Neural crest cell (in vitro differentiated cells): Measurements from ENCODE around the gene OR8I2. TPM values are rescaled to one million over a fixed set of nuclear protein-coding genes. Genes with fewer than 3 reads are reported as not detected.
"Not testable (repeated sequence)": the region's sequence is repeated elsewhere in the genome, so short reads cannot be mapped to it uniquely, and the experiment has no call there.

Experiments
- DNase-seq: peaks from one replicate; pipeline ENCODE4 v3.0.0; 2021; ENCODE audit warnings: low read depth, mixed read lengths, low spot score
- H3K27ac Mint-ChIP-seq: one replicate; pipeline ENCODE4 v1.8.0; 2021; ENCODE audit warnings: mild to moderate bottlenecking, mixed read lengths; ENCODE audit not compliant: unreplicated experiment
- H3K27me3 Mint-ChIP-seq: 2 replicates; pipeline ENCODE4 v1.8.0; 2021; ENCODE audit warnings: low read depth, mild to moderate bottlenecking, mixed read lengths
- H3K36me3 Mint-ChIP-seq: 2 replicates; pipeline ENCODE4 v1.8.0; 2021; ENCODE audit warnings: low read depth, mild to moderate bottlenecking, mixed read lengths
- H3K4me1 Mint-ChIP-seq: 2 replicates; pipeline ENCODE4 v1.8.0; 2021; ENCODE audit warnings: mixed read lengths
- H3K4me3 Mint-ChIP-seq: one replicate; pipeline ENCODE4 v1.8.0; 2021; ENCODE audit warnings: mild to moderate bottlenecking, mixed read lengths
- H3K9me3 Mint-ChIP-seq: 2 replicates; pipeline ENCODE4 v1.8.0; 2021; ENCODE audit warnings: mixed read lengths
- CTCF ChIP-seq: fragments of 200-600 bp; sonication (generic); conservative IDR thresholded peaks from 2 replicates; pipeline ENCODE4 v1.5.0; 2021; ENCODE audit warnings: antibody characterized with exemption, mild to moderate bottlenecking
- total RNA-seq: library from RNA; stranded (reverse); gene quantifications from 2 replicates; pipeline ENCODE4 v1.2.1, GENCODE V29; 2021

Gene OR8I2
- total RNA-seq, 1 donor from 2014 or later: not detected

- Mint-ChIP-seq H3K4me1 (no peaks in the 10 kb centered on the region), H3K36me3 (no peaks in the 10 kb centered on the region), H3K9me3 (no peaks in the 10 kb centered on the region), H3K4me3 (no peak overlapping the region), H3K27ac (no peak overlapping the region), H3K27me3 (no peaks in the 10 kb centered on the region)
- no peak for DNase-seq
- no peak for TF ChIP-seq CTCF
Measured at GRCh38 chr11:56066980-56067379, 26.1 kb upstream of the OR8I2 start.

- H3K9me3 Mint-ChIP-seq: no peaks in the 10 kb centered on the region
- no peaks in the 10 kb centered on the region for H3K27me3 Mint-ChIP-seq
- no peak overlapping the region for H3K4me3 Mint-ChIP-seq
- no peaks in the 10 kb centered on the region for H3K4me1 Mint-ChIP-seq
- DNase-seq: no peak
- no peaks in the 10 kb centered on the region for H3K36me3 Mint-ChIP-seq
- no peak overlapping the region for H3K27ac Mint-ChIP-seq
- TF ChIP-seq CTCF: no peak
Measured at GRCh38 chr11:56089697-56090096, 3.4 kb upstream of the OR8I2 start.

GRCh38 chr11:56103210-56103737, 10.2 kb downstream of the OR8I2 start, which contains the start of gene OR8H2:
OR8H2 (plus strand) TSS chr11:56103687; CDS start chr11:56105043, 1,356 bp downstream.
- TF ChIP-seq CTCF: no peak
- H3K4me3 Mint-ChIP-seq: no peak within 1 kb of the TSS
- H3K27ac Mint-ChIP-seq: no peak within 1 kb of the TSS
- DNase-seq: no peak
- H3K9me3 Mint-ChIP-seq: peaks cover 2% of the 10 kb centered on the region
- no peaks in the 10 kb centered on the region for H3K4me1 Mint-ChIP-seq
- no peaks in the 10 kb centered on the region for H3K36me3 Mint-ChIP-seq
- no peaks in the 10 kb centered on the region for H3K27me3 Mint-ChIP-seq

GRCh38 chr11:56122073-56122472, 29.0 kb downstream of the OR8I2 start, which contains the start of gene OR8H3:
OR8H3 (plus strand) TSS chr11:56122373; CDS start chr11:56122373, 0 bp downstream.
- Mint-ChIP-seq H3K9me3 (peaks cover 3% of the 10 kb centered on the region), H3K27ac (no peak within 1 kb of the TSS), H3K4me1 (no peaks in the 10 kb centered on the region), H3K36me3 (no peaks in the 10 kb centered on the region), H3K27me3 (no peaks in the 10 kb centered on the region), H3K4me3 (no peak within 1 kb of the TSS)
- TF ChIP-seq CTCF: no peak
- DNase-seq: no peak

- DNase-seq: no peak
- Mint-ChIP-seq H3K9me3 (no peaks in the 10 kb centered on the region), H3K27me3 (no peaks in the 10 kb centered on the region), H3K36me3 (no peaks in the 10 kb centered on the region), H3K4me1 (peaks cover 4% of the 10 kb centered on the region), H3K4me3 (no peak within 1 kb of the TSS), H3K27ac (no peak within 1 kb of the TSS)
- no peak for TF ChIP-seq CTCF
Measured at GRCh38 chr11:56140151-56140661, 47.1 kb downstream of the OR8I2 start, which contains the start of gene OR8J3. OR8J3 (minus strand) TSS chr11:56140201; CDS start chr11:56137718, 2,483 bp downstream.

GRCh38 chr11:56143681-56144080, 50.6 kb downstream of the OR8I2 start:
- H3K4me3 Mint-ChIP-seq, H3K9me3 Mint-ChIP-seq, H3K27me3 Mint-ChIP-seq, H3K36me3 Mint-ChIP-seq, H3K4me1 Mint-ChIP-seq, DNase-seq, H3K27ac Mint-ChIP-seq: not testable (repeated sequence)

Other genes with a start within 250 kb of the OR8I2 start
- gene TRIM51, start 210.0 kb upstream of the OR8I2 start, total RNA-seq: not detected in 2 replicates
- not detected in 2 replicates for gene OR5W2, start 178.7 kb upstream of the OR8I2 start, total RNA-seq
- gene OR5I1, start 156.9 kb upstream of the OR8I2 start, total RNA-seq: not detected in 2 replicates
- 0.09 TPM in 1 of 2 replicates, not detected in the other for gene OR10AG1, start 123.4 kb upstream of the OR8I2 start, total RNA-seq
- not detected in 2 replicates for gene OR5F1, start 98.7 kb upstream of the OR8I2 start, total RNA-seq
- gene OR5AS1, start 65.7 kb upstream of the OR8I2 start, total RNA-seq: not detected in 2 replicates
- gene OR8H2, start 10.4 kb downstream of the OR8I2 start, total RNA-seq: not detected in 2 replicates
- gene OR8H3, start 29.1 kb downstream of the OR8I2 start, total RNA-seq: not detected in 2 replicates
- gene OR8J3, start 46.9 kb downstream of the OR8I2 start, total RNA-seq: not detected in 2 replicates
- gene OR8K5, start 67.0 kb downstream of the OR8I2 start, total RNA-seq: not detected in 2 replicates
- gene OR5J2, start 83.3 kb downstream of the OR8I2 start, total RNA-seq: not detected in 2 replicates
- gene OR5T2, start 140.9 kb downstream of the OR8I2 start, total RNA-seq: not detected in 2 replicates
- not detected in 2 replicates for gene OR5T3, start 158.9 kb downstream of the OR8I2 start, total RNA-seq
- gene OR5T1, start 180.8 kb downstream of the OR8I2 start, total RNA-seq: not detected in 2 replicates
- not detected in 2 replicates for gene OR8H1, start 198.9 kb downstream of the OR8I2 start, total RNA-seq
- not detected in 2 replicates for gene OR8K3, start 221.8 kb downstream of the OR8I2 start, total RNA-seq